Ecto neural progenitor cell (in vitro differentiated cells): ENCODE data around the gene NYNRIN.
"Not testable (repeated sequence)": the region's sequence is repeated elsewhere in the genome, so short reads cannot be mapped to it uniquely, and the experiment has no call there.

ENCODE experiments used
- DNase-seq: peaks from one replicate; pipeline ENCODE4 v3.0.0-alpha.2; 2018; ENCODE audit warnings: low spot score

NYNRIN gene

DNA sequence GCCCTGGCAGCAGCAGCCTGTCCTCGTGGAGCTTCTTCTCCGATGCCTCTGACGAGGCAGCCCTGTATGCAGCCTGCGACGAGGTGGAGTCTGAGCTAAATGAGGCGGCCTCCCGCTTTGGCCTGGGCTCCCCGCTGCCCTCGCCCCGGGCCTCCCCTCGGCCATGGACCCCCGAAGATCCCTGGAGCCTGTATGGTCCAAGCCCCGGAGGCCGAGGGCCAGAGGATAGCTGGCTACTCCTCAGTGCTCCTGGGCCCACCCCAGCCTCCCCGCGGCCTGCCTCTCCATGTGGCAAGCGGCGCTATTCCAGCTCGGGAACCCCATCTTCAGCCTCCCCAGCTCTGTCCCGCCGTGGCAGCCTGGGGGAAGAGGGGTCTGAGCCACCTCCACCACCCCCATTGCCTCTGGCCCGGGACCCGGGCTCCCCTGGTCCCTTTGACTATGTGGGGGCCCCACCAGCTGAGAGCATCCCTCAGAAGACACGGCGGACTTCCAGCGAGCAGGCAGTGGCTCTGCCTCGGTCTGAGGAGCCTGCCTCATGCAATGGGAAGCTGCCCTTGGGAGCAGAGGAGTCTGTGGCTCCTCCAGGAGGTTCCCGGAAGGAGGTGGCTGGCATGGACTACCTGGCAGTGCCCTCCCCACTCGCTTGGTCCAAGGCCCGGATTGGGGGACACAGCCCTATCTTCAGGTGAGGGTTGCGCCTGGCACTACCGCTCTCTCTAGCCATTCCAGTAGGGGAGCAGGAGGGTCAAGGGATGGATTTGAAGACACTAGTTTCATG is 28.7 kb upstream of the NYNRIN start:
- no peak for DNase-seq

- no peak for DNase-seq
Observed at GRCh38 chr14:24370748-24371147, 28.1 kb upstream of the NYNRIN start.

DNA sequence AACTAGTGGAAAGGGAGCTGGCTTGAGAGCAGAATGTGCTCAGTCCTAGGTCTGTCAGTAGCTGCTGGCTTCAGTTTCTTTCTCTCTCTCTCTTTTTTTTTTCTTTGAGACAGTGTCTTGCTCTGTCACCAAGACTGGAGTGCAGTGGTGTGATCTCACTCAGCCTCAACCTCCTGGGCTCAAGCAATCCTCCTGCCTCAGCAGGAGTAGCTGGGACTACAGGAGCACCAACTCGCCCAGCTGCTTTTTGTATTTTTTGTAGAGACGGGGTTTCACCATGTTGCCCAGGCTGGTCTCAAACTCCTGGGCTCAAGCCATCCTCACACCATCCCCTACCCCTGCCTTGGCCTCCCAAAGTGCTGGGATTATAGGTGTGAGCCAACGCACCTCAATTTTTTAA is 27.2 kb upstream of the NYNRIN start:
- DNase-seq, result not testable (repeated sequence)

DNA sequence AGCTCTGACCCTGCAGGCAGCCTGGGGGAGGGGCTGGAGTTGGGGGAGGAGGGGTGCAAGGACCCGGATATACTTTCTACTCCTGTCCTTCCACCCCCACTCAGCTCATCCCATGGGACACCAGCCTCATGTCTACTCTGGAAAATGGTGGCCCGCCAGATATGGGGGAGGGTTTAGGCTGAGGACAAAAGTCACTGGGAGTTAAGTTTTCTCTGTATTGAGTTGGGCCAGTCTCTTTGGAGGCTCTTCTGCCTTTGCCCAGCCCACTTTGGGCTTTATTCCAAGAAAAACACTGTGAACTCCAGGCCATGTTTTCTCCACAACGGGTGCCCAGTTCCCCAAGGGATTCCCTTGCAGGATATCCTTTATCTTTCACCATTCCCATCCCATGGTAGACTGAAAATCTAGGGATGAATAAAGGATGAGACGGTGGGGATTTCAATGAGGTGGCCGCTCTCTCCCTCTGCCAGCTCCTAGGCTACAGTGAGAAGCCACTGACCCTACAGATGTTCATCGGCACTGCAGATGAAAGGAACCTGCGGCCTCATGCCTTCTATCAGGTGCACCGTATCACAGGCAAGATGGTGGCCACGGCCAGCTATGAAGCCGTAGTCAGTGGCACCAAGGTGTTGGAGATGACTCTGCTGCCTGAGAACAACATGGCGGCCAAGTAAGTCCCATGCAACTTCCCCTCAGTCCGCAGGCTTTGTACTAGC is 25.9 kb upstream of the NYNRIN start:
- DNase-seq, result no peak

GRCh38 chr14:24376448-24377070 is 22.2 kb upstream of the NYNRIN start:
- DNase-seq, result peak; percentile 67

DNA sequence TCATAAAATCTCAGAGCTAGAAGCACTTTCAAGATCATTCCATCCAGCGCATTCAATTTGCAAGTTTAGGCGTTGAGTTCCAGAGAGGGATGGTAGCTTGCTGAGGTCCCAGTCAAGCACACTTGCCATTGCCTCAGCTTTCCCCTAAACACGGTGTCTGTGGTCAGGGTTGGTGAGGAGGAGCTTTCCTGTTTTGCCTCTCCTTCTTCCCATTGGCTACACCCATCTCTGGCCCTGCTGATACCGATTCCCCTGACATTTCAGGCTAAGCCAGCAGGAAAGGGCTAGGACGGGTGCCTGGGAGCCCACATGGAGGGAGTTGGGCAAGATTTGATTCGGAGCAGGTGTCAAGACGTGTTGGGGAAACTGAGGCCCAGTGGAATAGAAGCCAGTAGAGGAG is 21.7 kb upstream of the NYNRIN start:
- no peak for DNase-seq

- DNase-seq, result no peak
Observed at GRCh38 chr14:24377657-24378056, 21.1 kb upstream of the NYNRIN start.

DNA sequence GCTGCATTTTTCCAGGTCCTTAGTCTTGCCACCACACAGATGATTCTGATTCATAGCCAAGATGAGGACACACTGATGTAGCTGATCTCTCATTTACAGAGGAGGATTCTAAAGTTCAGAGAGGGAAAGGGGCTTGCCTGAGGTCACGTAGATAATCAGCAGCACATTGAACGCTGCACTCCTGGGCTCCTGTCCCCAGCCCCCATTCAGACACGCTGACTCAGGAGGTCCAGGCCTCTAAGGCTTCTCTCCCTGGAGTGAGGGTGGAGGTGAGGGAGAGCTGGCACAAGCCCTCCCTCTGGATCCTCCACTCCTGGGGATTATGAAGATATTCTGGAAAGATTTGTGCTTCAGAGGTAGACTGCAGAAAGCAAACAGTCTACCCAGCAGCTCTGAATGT is 20.5 kb upstream of the NYNRIN start:
- no peak for DNase-seq

DNA sequence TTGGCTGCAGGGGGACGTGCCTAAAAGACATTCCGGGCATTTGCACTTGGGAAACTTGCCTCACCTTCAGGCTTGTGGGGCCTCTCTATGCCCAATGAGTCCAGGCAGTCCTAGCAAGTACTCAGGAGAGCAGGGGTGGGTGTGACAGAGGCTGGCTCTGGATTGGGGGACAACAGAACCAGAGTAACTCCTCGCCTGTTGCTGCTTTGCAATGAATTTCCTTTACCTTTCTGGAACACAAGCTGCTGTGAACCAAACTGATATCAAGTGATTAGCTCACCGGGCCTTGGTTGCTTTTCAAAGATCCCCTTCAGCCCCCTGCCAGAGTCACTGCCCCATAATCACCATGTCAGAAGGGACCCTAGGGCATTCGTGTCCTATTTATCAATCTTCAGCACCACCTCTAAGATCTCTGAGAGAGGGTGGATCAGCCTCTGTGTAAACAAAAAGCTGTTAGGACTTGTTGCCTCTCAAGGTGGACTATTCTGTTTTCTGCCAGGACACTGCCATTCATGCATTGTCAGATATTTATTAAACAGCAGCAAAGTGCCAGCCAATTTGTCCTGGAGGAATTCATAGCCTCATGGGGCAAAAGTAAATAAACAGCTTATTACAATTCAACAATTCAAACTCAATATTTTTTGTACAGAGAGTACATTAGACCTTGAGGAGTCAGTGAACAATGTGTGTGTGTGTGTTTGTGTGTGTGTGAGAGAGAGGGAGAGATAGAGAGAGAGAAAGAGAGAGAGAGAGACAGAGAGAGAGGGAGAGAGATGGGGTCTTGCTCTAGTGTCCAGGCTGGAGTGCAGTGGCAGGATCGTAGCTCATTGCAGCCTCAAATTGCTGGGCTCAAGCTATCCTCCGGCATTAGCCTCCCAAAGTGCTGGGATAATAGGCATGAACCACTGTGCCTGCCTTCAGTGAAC is 19.6 kb upstream of the NYNRIN start:
- DNase-seq, result no peak

GRCh38 chr14:24379907-24380730 is 18.7 kb upstream of the NYNRIN start:
- no peak for DNase-seq

DNA sequence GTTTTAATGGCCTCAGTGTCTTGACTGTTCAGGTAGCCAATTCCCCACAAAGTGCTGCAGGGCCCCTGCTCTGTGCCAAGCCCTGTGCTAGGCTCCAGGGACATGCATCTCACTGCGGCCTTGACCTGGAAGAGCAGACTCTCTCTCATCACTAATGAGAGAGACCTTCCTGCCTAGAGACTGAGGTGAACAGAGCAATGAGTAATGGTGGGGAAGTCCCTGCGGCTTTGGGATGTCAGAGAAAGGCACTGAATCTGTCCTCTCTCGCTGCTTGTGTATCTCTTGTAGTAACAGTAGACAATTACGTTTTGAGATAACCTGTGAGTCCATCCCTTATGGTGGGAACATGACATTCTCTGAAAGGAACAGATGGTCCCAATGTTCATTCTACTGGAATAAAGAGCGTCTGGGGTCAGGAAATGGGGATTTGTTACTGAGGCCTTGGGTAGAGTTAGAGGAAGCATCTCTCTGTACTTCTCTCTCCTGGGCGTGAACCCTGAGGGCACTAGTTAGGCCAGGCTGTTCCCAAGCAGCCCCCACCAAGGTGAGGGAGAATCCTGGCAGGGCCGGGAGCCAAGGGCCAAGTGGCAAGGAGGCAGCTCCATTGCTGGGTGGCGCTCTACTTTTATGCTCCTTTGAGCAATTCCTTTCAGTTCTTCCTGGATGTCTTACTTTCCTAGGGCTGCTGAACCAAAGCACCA is 17.3 kb upstream of the NYNRIN start:
- no peak for DNase-seq

DNA sequence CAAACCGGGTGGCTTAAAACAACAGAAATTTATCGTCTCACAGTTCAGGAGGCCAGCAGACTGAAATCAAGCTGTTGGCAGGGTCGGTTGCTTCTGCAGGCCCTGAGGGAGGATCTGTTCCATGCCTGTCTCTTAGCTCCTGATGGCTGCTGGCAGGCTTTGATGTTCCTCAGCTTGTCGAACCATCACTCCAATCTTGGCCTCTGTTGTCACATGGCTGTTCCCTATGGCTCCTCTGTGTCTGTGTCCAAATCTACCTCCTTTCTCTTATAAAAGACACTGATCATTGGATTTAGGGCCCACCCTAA is 16.8 kb upstream of the NYNRIN start:
- DNase-seq, result no peak

- DNase-seq, result no peak
Observed at GRCh38 chr14:24384169-24384568, 14.6 kb upstream of the NYNRIN start.

GRCh38 chr14:24385524-24385923 is 13.3 kb upstream of the NYNRIN start:
- DNase-seq, result no peak

- no peak for DNase-seq
Observed at GRCh38 chr14:24387009-24387345, 11.8 kb upstream of the NYNRIN start.

- DNase-seq, result not testable (repeated sequence)
Observed at GRCh38 chr14:24387579-24387978, 11.2 kb upstream of the NYNRIN start.

DNA sequence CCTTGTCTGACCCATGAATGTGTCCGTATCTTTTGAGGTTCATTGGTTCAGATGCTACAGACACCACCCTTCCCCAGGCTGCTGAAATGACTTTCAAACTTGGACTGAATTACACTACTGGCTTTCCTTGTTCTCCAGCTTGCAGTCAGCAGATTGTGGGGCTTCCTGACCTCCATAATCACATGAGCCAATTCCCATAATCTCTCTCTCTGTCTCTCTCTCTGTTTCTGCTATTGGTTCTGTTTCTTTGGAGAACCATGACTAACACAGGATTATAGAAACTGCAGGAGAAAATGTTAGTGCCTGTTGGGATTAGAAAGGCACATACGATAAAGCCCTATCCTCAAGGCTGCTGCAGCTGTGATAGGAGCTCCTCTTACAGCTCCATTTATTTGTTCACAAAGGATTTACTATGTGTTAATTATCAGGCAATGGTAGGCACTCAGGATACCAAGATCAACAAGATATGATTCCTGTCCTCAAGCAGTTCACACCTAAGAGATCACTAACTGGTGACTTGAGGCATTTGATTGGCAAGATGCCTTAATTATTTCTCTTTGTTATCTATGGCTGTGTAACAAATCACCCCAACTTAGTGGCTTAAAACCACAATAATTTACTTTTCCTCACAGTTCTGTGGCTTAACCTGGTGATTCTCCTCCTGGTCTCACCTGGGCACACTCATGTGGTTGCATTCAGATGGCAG is 10.2 kb upstream of the NYNRIN start:
- DNase-seq, result no peak

GRCh38 chr14:24389226-24389848 is 9.5 kb upstream of the NYNRIN start:
- DNase-seq, result no peak

DNA sequence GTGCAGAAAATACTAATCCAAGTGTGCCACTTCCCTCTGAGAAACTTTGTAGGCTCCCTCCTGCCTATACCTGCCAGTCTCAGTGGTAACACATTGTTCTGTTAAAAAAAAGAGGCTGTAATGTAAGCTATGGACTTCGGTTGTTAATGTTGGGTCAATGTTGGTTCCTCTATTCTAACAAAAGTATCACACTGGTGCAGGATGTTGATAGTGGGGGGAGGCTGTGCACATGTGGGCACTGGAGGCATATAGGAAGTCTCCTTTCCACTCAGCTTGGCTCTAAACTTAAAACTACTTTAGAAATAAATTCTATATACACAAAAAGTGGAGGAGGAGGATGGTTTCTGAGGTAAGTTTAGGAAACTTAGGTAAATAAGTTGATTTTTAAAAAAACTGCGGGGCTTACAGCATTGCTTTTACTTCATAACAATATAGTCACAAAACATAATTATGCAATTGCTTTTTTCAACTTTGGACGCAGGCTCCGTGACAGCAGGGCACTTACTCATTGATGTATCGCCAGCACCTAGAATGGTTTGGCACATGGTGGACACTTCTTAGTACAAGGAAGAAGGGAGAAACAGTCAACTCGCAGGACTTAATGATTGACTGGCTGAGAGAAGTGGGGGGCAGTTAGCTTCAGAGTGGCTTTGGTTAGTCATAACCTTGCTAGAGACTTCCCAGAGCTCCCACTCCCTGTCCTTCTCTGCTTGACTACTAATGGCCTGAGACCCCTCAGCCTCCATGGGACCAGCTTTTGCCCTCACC is 7.9 kb upstream of the NYNRIN start:
- no peak for DNase-seq
